NCI-H1930 (cell line): ENCODE results near the gene C11orf65.
"Not testable (repeated sequence)": the region's sequence is repeated elsewhere in the genome, so short reads cannot be mapped to it uniquely, and the experiment has no call there.

ENCODE experiments used
- DNase-seq, 2 experiments: peaks; one replicate each; lab custom pipeline; 2025; lab: John Stamatoyannopoulos, UW

C11orf65 gene

DNA sequence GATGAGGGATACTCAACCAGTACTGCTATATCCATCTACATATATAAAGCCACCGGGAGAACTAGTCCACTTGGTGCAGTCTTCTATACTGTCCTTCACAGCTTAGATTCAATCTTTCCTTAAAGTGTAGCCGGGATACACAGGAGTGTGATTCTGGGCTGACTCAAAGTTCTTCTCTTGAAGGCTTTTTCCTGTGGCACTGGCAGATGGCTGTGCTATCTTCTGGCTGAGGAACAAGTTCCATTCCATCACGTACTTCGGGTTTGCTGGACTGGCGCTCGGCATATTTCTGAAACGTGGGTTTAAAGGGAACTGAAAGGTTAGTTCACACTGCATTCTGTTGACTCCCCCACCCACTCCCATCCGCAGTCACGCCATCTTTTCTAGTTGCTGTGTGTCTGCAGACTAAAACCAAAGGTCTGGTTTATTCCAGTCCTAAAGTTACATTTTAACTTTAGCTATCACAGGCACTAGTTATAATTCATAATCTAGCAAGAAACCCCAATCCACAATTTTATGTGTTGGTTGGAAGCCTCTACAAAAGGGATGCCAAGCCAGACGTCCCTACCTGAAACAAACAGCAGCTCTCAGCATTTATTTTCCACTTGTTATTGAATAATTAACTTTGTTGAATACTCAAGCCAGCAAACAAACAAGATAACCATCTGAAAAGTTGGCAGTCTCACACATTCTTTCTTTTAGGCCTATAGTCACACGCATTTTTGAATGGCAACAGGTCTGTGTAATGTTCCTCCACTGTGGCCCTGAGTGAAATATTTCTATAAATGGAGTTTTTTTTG, 7.5 kb upstream of the C11orf65 start:
- DNase-seq, result no peak

DNA sequence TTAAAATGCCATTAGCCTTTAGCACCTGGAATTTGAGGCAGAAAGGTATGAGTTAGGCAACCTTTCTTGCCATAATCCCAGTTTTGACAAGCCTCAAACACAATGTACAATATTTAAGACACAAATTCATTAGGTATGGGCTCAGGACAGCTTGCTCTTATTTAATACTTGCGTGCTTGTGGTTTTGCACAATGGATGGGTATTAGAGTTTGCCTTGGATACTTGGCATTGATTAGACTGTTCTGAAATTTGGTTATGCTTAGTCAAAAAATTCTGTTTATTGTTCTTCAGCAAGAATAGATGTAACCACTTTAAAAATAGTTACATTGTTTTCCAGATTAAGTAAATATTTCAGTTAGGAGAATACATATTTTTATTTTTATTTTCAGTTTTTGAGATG, 5.4 kb upstream of the C11orf65 start:
- DNase-seq, result no peak

DNA sequence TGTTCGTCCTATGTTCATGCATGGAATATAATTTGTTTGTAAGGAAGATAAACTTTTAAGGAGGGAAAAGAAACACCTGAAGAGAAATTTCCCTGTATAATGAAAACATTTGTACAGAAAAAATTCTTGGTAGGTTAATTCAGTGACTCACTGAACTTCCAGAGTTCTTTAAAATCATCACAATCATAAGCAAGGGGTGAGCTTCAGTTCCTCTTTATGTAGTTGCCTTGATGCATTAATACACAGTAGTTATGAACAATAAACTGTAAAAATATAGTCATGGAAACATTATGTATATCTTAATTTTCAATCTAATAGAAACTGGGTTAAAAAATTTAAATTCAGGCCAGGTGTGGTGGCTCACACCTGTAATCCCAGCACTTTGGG, 1.1 kb upstream of the C11orf65 start:
- no peak for DNase-seq

DNA sequence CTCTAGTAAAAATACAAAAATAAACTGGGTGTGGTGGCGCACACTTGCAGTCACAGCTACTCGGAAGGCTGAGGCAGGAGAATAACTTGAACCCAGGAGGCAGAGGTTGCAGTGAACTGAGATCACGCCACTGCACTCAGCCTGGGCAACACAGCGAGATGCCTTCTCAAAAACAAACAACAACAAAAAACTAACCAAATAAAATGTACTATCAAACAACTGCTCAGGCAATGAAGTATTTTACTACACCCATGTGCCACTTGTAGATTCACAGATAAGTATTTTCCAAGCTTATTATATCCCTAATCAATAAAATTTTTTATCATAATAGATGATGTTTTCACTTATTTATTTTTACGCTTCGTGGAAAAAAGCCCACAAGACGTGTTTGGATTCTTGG, 924 bp downstream of the C11orf65 start:
- DNase-seq, result no peak

DNA sequence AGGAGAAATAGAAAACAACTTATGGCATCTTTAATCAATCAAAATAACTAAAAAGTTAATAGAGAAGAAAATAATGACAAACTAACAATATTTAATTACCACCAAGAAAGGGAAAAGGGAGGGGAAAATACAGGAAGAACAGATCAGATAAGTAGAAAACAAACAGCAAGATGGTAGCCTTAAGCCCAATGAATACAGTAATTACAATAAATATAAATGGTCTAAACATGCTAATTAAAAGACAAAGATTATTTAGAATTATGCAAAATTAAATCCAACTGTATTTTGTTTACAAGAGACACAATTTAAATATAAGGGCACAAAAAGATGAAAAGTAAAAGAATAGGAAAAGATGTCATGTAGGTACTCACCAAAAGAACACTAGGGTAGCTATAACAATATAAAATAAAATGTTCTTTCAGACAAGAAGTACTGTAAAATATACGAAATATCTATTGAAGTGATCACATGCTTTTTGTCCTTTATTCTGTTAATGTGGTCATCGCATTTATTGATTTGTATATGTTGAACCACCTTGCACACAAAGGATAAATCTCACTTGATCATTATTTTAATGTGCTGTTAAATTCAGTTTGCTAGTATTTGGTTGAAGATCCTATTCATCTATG, 14.0 kb downstream of the C11orf65 start:
- no peak for DNase-seq

DNA sequence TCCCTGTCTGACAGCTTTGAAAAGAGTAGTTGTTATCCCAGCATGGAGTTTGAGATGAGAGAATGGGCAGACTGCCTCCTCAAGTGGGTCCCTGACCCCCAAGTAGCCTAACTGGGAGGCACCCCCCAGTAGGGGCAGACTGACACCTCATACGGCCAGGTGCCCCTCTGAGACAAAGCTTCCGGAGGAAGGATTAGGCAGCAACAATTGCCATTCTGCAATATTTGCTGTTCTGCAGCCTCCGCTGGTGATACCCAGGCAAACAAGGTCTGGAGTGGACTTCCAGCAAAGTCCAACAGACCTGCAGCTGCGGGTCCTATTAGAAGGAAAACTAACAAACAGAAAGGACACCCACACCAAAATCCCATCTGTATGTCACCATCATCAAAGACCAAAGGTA, 25.9 kb downstream of the C11orf65 start:
- DNase-seq, result not testable (repeated sequence)

DNA sequence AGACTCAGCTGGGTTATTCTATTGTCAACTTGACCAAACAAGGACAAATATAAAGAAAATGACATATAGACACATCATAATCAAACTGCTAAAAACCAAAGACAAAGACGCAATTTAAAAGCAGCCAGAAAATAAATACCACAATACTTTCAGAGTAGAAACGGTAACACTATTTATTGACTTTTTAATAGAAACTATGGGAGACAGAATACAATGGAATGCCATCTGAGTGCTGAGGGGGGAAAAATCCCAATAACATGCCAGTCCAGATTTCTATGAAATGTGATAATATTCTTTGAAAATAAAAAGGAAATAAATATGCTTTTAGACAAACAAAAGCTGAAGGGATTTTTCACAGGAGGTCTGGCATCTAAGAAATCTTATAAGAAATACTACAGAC, 30.7 kb downstream of the C11orf65 start:
- no peak for DNase-seq

DNA sequence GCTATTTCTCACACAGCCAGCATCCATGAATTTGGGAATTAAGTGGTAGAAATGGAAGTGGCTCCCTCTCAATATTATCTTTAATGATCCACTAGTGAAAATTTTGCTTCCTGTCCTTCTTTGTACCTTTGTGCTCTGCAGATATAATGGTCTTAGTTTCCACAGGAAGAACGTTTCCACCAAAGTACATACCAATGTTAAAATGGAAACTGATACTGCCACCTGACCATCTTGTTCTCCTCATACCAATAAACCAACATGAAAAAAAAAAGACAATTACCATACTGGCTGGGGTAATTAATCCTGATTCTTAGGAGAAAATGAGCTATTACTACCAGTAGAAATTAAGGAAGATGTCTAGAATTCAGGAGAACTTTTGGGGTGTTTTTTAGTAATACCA, 32.3 kb downstream of the C11orf65 start:
- DNase-seq, result no peak

DNA sequence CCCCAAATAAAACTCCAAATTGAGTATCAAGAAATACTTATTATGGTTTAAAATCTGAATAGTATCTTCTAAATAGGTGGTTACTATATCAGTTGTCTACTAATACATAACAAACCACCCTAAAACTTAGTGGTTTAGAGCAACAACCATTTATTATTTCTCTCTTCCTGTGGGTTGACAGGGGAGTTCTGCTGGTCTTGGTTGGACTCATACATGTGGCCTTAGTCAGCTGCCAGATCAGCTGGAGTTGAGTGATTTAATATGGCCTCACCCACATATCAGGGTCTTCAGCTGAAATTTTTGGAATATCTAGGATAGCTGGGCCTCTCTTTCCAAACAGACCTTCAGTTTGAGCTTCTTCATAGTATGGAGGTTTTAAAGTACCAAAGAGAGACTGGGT, 34.5 kb downstream of the C11orf65 start:
- no peak for DNase-seq

DNA sequence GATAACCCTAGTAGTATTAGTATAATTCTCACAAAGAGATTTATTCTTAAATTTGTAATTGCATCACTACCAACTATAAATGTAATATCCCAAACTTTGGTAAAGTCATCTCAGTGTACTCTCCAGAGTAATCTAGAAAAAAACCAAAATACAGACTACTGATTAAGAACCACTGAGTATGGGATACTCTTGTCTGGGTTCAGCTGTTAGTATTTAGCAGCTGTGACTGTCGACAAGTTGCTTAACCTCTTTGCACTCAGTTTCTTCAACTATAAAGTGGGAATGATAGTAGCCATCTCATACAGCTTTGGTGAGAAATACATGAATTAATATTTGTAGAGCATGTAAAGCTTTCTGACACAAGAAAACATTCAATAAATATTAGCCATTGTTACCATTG, 35.3 kb downstream of the C11orf65 start:
- DNase-seq, result no peak

DNA sequence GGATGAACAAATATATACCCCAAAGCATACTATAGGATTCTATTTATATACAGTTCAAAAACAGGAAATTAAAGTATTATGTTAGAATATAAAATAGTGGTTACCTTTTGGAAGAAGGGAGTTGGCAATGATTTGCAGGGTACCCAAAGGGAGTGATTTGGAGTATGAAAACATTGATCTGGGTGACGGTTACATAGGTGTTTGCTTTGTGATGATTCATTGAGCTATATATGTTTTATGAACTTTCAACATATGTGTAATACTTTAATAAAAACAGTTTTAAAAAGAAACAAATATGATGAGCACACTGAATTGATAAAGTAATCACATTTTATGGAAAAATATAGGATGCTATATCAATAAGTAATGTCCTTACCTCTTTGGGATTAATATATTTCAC, 36.0 kb downstream of the C11orf65 start:
- DNase-seq, result no peak

DNA sequence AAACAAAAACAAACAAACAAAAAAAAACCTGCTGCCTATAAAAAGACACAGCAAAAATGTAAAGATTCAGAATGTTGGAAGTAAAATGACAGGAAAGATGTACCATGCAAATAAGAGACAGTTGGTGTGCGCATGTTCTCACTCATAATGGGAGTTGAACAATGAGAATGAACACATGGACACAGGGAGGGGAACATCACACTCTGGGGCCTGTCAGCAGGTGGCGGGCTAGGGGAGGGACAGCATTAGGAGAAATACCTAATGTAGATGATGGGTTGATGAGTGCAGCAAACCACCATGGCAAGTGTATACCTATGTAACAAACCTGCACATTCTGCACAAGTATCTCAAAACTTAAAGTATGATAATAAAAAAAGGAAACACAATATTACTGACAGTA, 49.8 kb downstream of the C11orf65 start:
- DNase-seq, result not testable (repeated sequence)

DNA sequence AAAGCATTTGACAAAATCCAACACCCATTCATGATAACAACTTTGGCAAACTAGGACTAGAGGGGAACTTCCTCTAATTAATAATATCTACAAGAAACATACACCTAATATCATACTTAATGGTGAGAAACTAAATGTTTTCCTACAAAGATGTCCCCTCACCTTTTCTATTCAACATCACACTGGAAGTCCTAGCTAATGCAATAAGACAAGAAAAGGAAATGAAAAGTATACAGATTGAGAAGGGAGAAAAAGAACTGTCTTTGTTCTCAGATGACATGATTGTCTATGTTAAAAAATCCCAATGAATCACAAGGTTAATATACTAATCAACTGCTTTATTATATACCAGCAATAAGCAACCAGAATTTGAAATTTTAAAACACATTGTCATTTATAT, 52.4 kb downstream of the C11orf65 start:
- no peak for DNase-seq

DNA sequence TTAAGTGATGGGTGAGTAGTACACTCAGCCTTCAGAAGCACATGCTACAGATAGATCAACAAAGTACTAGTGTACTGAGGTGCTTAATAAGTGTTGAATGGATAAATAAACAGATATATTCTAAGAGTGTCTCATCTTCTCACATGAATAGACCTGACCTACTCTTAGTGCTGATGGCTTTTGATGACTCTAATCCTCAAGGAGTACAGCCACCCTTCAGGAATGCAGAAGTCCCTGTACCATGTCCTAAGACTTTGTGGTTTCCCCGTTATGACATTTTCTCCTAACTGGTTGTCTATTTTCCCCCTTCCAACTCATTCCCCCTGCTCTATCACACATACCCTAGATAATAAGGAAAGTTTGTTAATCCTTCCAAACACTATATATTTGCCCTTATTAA, 61.6 kb downstream of the C11orf65 start:
- DNase-seq, result no peak

DNA sequence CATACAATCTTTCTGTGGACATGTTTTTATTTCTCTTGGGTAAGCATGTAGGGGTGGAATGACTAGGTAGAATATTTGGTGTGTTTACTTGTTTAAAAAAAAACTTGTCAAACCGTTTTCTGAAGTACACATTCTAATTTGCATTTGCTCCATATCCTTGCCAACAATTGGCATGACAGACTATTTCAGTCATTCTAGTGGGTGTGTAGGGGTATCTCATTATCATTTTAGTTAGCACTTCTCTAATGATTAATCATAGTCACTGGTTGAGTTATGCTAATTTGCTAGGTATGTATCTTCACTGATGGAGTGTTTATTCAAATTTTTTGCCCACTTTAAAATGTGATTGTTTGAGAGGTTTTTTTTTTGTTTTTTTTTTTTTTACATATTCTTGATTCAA, 64.3 kb downstream of the C11orf65 start:
- DNase-seq, result no peak

DNA sequence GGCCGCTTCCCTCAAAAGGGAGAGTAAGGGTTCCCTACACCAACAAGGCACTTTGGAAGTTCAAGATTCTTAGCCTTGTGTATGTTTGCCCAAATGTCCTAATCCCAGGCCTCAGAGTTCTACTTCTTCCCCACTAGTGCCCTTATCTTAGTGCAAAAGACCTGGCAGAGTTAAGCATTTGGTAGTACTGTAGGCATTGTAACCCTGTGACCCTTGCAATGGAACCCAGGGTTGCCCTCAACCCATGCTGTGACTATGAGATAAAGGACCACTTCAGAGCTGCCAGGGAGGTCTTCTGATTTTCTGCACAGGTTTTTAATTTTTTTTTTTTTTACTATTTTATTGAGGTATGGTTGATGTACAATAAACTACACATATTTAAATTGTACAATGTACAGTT, 65.1 kb downstream of the C11orf65 start:
- no peak for DNase-seq

DNA sequence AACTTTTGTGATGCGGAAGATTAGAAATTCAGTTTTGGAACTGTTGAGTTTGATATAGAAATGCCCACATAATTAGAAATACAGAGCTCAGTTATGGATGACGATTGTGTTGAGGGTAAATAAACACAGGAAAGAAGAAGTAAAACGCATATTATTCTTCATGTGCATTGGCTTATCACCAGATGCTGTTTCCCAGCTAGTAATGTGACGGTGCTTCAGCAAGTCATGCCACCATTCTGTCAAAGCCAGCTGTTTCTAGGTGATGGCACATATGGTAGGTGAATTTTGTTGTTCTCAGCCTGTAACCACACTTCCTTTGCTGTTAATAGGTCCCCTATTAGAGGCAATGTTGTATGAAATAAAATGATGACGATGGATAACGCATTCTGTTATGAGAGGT, 68.9 kb downstream of the C11orf65 start:
- DNase-seq, result no peak

DNA sequence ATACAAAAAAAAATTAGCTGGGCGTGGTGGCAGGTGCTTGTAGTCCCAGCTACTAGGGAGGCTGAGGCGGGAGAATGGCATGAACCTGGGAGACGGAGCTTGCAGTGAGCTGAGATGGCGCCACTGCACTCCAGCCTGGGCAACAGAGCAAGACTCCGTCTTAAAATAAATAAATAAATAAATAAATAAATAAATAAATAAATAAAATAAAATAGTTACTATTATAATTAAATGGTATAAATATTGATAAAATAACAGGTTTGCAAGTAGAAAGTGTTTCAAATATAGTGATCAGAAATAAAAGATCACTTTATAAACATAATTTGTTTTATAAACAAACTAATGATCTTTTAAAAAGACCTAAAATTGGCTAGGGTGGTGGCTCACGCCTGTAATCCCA, 70.7 kb downstream of the C11orf65 start:
- DNase-seq, result not testable (repeated sequence)

DNA sequence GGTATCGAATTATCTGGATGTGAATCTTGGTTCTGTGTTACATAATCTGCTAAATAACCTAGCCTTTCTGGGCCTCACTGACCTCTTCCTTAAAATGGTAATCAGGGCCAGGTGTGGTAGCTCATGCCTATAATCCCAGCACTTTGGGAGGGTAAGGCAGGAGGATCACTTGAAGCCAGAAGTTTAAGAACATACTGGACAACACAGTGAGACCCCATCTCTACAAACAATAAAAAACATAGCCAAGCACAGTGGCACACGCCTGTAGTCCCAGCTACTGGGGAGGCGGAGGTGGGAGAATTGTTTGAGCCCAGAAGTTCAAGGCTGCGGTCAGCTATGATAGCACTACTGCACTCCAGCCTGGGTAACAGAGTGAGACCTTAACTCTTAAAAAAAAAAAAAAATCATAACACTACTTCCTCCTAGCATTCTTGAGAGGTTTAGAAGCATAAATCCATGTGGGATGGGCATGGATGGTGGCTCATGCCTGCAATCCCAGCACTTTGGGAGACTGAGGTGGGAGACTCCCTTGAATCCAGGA, 72.5 kb downstream of the C11orf65 start:
- DNase-seq, result no peak

DNA sequence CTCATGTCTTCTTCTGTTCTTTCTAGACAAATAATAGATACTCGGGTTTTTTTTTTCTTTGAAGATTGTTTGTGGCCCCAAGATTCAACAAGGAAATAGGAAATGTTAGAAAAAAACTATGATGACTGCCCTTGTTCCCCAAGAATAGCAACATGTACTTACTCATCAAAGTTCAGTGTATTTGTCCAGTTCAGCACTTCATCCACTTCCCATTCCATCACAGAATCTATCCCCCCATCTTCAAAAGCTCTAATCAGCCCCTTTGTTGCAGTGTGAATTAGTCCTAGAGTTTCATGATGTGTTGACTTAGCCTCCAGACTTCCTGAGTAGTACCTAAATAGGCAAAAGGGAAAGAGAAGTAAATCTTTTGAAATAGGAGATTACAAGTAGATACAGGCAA, 74.3 kb downstream of the C11orf65 start:
- no peak for DNase-seq

DNA sequence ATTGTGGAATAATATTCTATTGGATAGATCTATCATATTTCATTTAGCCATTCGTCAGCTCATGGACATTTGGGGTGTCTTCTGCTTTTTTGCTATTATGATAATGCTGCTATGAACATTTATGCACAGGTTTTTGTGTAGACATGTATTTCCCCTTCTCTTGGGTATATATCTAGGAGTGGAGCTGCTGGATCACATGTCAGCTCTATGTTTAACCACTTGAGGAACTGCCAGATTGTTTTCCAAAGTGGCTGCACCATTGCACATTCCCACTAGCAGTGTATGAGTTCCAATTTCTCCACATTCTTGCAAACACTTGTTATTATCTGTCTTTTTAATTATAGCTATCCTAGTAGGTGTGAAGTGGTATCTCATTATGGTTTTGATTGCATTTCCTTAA, 75.0 kb downstream of the C11orf65 start:
- DNase-seq, result no peak

DNA sequence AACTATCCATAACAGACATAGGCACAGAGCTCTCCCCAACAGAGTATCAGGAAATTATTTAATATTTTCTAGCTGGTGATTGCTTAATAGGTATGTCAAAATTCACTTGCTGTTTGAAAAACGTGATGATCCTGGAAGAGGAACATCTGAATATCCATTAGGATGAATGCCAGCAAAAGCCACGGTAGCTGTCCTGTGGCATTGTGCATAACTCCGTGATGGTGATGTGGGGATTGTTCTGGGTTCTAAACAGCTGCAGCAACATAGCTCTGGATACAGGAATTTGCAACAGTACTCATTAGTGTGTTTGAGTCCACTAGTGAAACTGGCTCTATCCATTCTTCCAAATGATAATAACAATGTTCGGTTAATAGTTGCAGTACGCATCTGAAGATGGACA, 78.8 kb downstream of the C11orf65 start:
- DNase-seq, result no peak

DNA sequence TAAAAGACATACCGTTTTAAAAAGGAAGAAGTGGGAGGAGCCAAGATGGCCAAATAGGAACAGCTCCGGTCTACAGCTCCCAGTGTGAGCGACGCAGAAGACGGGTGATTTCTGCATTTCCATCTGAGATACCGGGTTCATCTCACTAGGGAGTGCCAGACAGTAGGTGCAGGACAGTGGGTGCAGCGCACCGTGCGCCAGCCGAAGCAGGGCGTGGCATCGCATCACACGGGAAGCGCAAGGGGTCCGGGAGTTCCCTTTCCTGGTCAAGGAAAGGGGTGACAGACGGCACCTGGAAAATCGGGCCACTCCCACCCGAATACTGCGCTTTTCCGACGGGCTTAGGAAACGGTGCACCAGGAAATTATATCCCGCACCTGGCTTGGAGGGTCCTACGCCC, 93.8 kb downstream of the C11orf65 start:
- not testable (repeated sequence) for DNase-seq

DNA sequence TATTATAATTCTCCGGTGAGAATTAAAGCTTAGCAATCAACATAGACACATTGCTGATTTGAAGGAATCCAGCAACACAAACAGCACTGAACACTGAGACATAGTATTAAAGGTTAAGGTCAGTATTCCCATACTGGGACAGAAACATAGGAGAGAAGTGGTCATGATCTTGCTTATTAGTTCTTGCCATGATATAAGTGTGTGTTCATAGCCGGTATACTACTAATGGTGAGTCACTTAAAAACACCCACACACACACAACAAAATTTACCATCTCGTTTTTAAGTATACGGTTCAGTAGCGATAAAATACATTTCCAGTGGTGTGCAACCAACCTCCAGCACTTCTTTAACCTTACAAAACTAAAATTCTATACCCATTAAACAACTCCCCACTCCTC, 96.3 kb downstream of the C11orf65 start:
- no peak for DNase-seq
